Upper lobe of left lung (tissue), 4 donors: ENCODE results near the gene GPC4.

Experiments
- POLR2A ChIP-seq, 4 donors: fragments of 450-650 bp; IDR thresholded peaks; one replicate each; pipeline ENCODE4 v1.5.1; 2016 to 2017; ENCODE audit warnings: antibody characterized with exemption in 4 of 4, mild to moderate bottlenecking in 2 of 4
- POLR2AphosphoS5 ChIP-seq, 2 donors: sonication (generic); formaldehyde crosslinking; IDR thresholded peaks; one replicate each; pipeline ENCODE4 v1.5.1; 2017; ENCODE audit warnings: antibody characterized with exemption in 2 of 2
- TF ChIP-seq, protein P1 (sequence below), 6 experiments: fragments of 450-650 bp in 4 of 6; fragments of 200-600 bp in 2 of 6; sonication (generic) in 2 of 6; IDR thresholded peaks; one replicate each; pipeline ENCODE4 v1.5.1; 2016 to 2019; ENCODE audit warnings: antibody characterized with exemption in 6 of 6

DNA sequence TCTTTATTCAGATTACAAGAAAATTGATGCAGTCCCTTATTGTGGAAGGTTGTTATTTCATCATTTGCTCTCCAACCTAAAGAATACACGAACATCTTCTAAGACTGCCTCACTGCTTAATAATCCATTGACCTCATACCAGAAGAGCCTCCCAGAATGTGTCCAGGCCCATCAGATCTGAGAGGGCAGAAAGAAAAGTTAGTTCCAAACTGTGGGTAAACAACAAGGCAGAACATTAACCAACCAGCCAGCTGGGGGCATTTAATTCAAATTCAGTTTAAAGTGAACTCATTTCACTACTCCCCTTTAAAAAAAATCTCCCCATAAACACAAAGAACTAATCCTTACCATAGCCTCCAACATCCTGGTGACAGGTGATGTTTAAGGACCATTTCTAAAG, 13.8 kb downstream of the GPC4 start:
- TF ChIP-seq, protein P1, sequence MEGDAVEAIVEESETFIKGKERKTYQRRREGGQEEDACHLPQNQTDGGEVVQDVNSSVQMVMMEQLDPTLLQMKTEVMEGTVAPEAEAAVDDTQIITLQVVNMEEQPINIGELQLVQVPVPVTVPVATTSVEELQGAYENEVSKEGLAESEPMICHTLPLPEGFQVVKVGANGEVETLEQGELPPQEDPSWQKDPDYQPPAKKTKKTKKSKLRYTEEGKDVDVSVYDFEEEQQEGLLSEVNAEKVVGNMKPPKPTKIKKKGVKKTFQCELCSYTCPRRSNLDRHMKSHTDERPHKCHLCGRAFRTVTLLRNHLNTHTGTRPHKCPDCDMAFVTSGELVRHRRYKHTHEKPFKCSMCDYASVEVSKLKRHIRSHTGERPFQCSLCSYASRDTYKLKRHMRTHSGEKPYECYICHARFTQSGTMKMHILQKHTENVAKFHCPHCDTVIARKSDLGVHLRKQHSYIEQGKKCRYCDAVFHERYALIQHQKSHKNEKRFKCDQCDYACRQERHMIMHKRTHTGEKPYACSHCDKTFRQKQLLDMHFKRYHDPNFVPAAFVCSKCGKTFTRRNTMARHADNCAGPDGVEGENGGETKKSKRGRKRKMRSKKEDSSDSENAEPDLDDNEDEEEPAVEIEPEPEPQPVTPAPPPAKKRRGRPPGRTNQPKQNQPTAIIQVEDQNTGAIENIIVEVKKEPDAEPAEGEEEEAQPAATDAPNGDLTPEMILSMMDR (IDR thresholded peaks at IDR 0.05): no peak
- TF ChIP-seq POLR2AphosphoS5 (IDR thresholded peaks at IDR 0.05) (no peak), POLR2A (IDR thresholded peaks at IDR 0.05) (no peak)
